Measurements from ENCODE around the gene INSYN2A. TPM values are rescaled to one million over a fixed set of nuclear protein-coding genes. Genes with fewer than 3 reads are reported as not detected.

INSYN2A gene
- under 0.01 TPM in 1 of 2 replicates, not detected in the other for total RNA-seq

GRCh38 chr10:127196282-127197153, at the start of gene INSYN2A:
Gene INSYN2A, minus strand, starts transcription at chr10:127196591. Its CDS starts 20,196 bp downstream, at chr10:127176395.

All from bladder microvascular endothelial cell (primary cell).